OCI-LY7 (cell line): ENCODE data around the gene HMGA1. TPM values are rescaled to one million over a fixed set of nuclear protein-coding genes. Genes with fewer than 3 reads are reported as not detected.

Experiments
- BruUV-seq: library from RNA; stranded (reverse); fragments of 400-500 nt; replicated peaks from 2 replicates; lab custom pipeline; 2021; lab: Mats Ljungman, UMichigan
- CTCF ChIA-PET: fragments of 300-600 bp; sonication (Branson Sonifier 250); formaldehyde crosslinking; loops from one replicate; lab custom pipeline; 2022; ENCODE audit warnings: antibody characterized with exemption; ENCODE audit not compliant: unreplicated experiment; lab: Charles Lee
- POLR2A ChIA-PET: fragments of 300-600 bp; sonication (Branson Sonifier 250); formaldehyde crosslinking; loops from one replicate; lab custom pipeline; 2022; ENCODE audit warnings: antibody characterized with exemption; lab: Charles Lee
- DNase-seq: peaks from one replicate; pipeline ENCODE4 v3.0.0-alpha.2; 2015; ENCODE audit warnings: low spot score
- H2AFZ ChIP-seq: fragments of 200-600 bp; sonication (generic), shearing (Covaris generic); 2 replicates; pipeline ENCODE4 v1.6.1; 2014; ENCODE audit warnings: mild to moderate bottlenecking, antibody characterized with exemption, low read length, moderate library complexity
- H3K27ac ChIP-seq: fragments of 200-600 bp; sonication (generic); 2 replicates; pipeline ENCODE4 v1.5.1; 2014; ENCODE audit warnings: mixed run types, low read depth, mild to moderate bottlenecking, moderate library complexity, low read length, inconsistent platforms; ENCODE audit not compliant: poor library complexity, severe bottlenecking
- H3K36me3 ChIP-seq: fragments of 200-600 bp; sonication (generic); 2 replicates; pipeline ENCODE4 v1.6.1; 2014; ENCODE audit warnings: mild to moderate bottlenecking, antibody characterized with exemption, low read length, moderate library complexity, mixed read lengths; ENCODE audit not compliant: insufficient read depth
- H3K4me1 ChIP-seq: fragments of 200-600 bp; sonication (generic); 2 replicates; pipeline ENCODE4 v1.5.1; 2014; ENCODE audit warnings: mild to moderate bottlenecking, low read length; ENCODE audit not compliant: insufficient read depth, poor library complexity, severe bottlenecking
- H3K4me2 ChIP-seq: fragments of 200-600 bp; sonication (generic); 2 replicates; pipeline ENCODE4 v1.6.1; 2014; ENCODE audit warnings: mild to moderate bottlenecking, low read length
- H3K4me3 ChIP-seq: fragments of 200-600 bp; sonication (generic); 2 replicates; pipeline ENCODE4 v1.5.1; 2014; ENCODE audit warnings: mild to moderate bottlenecking, low read depth, low read length; ENCODE audit not compliant: poor library complexity, severe bottlenecking
- H3K79me2 ChIP-seq: fragments of 200-600 bp; sonication (generic); 2 replicates; pipeline ENCODE4 v1.6.1; 2016; ENCODE audit warnings: low read depth, mild to moderate bottlenecking, low read length, moderate library complexity, mixed read lengths; ENCODE audit not compliant: insufficient read depth
- H3K9me2 ChIP-seq: fragments of 200-600 bp; sonication (generic); 2 replicates; pipeline ENCODE4 v1.6.1; 2016; ENCODE audit warnings: mild to moderate bottlenecking, low read length, mixed read lengths; ENCODE audit not compliant: insufficient read depth
- H3K9me3 ChIP-seq: fragments of 200-600 bp; sonication (generic); 2 replicates; pipeline ENCODE4 v1.6.1; 2014; ENCODE audit warnings: mild to moderate bottlenecking, mixed run types, low read length, mixed read lengths
- H4K20me1 ChIP-seq: fragments of 200-600 bp; sonication (generic); 2 replicates; pipeline ENCODE4 v1.6.1; 2014; ENCODE audit warnings: mild to moderate bottlenecking, antibody characterized with exemption, low read length, moderate library complexity, mixed read lengths; ENCODE audit not compliant: insufficient read depth
- EZH2phosphoT487 ChIP-seq: fragments of 200-600 bp; sonication (generic); IDR thresholded peaks from 2 replicates; pipeline ENCODE4 v1.6.1; 2018; ENCODE audit warnings: low read depth, borderline replicate concordance, mild to moderate bottlenecking, mixed run types, antibody characterized with exemption, low read length, moderate library complexity, mixed read lengths
- intact Hi-C: fragments of 100-400 bp; cut with micrococcal nuclease; formaldehyde crosslinking; loops from one replicate; pipeline ENCODE4 v1.10.0; 2022; ENCODE audit not compliant: unreplicated experiment
- total RNA-seq, 2 experiments: library from RNA; depleted of rRNA in 1 of 2; stranded (reverse); fragments of >200 nt in 1 of 2; shearing (Covaris generic) in 1 of 2; gene quantifications; 2 replicates each; pipeline ENCODE4 v1.2.3, GENCODE V29; 2014 to 2022
- TF ChIP-seq, protein P1 (sequence below): fragments of 200-600 bp; sonication (generic); conservative IDR thresholded peaks from 2 replicates; pipeline ENCODE4 v1.5.1; 2014; ENCODE audit warnings: mild to moderate bottlenecking, antibody characterized with exemption, low read length, moderate library complexity, mixed read lengths

HMGA1 gene
- total RNA-seq, 2 experiments from 2014 or later, result 435 to 764 TPM

DNA sequence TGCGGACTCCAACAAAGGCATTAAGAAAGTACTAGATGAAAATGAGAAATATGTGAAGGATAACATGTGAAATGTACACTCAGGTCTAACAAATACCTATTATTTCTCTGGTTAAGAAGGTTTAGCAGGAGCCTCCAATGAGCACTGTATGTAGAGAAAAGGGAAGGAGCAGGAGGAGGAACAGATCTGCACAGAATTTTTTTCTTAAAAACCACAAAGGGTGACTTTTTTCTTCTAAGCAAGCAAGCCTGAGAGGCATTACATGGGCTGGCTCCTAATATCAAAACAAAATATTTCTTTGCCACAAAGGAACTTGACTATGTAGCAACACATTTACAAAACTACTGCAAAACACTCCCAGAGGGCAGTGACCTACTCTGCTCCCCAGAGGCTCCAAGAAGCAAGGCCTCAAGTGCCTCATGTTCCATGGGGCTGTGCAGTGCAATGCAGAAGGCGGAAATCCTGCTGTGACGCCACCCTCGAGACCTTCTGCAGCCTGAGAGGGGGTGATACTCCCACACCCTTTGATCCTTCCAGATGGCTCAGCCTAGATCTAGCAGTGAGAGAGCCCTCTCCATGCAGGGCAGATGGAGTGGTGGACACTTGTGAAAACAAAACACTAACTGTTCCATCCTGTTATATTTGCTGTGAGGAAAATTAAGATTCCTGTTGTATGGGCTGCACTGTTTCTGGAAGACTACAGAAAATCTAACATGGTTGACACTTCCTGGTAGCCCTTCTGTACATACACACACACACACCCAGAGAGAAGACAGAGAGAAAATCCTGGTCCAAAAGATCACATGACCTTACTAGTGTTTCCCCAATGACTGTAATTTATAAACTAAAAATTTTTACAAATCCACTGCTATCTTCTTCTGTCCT, 48.1 kb downstream of the HMGA1 start:
- DNase-seq, result peak; percentile 8
- ChIA-PET POLR2A (interaction anchor here (0.6 to 0.7 kb wide), 2 partner anchors 8 to 36 kb away, joined by 3 read pairs; no protein-coding TSS in a partner anchor), CTCF (no interaction called here)
- no peak for TF ChIP-seq EZH2phosphoT487
- TF ChIP-seq, protein P1, sequence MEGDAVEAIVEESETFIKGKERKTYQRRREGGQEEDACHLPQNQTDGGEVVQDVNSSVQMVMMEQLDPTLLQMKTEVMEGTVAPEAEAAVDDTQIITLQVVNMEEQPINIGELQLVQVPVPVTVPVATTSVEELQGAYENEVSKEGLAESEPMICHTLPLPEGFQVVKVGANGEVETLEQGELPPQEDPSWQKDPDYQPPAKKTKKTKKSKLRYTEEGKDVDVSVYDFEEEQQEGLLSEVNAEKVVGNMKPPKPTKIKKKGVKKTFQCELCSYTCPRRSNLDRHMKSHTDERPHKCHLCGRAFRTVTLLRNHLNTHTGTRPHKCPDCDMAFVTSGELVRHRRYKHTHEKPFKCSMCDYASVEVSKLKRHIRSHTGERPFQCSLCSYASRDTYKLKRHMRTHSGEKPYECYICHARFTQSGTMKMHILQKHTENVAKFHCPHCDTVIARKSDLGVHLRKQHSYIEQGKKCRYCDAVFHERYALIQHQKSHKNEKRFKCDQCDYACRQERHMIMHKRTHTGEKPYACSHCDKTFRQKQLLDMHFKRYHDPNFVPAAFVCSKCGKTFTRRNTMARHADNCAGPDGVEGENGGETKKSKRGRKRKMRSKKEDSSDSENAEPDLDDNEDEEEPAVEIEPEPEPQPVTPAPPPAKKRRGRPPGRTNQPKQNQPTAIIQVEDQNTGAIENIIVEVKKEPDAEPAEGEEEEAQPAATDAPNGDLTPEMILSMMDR, result no peak
- Histone ChIP-seq H3K79me2 (no peaks in the 10 kb centered on the region), H2AFZ (no peak overlapping the region), H3K4me1 (peaks cover 8% of the 10 kb centered on the region), H3K27ac (no peak overlapping the region), H3K4me2 (no peak overlapping the region), H3K9me3 (no peaks in the 10 kb centered on the region), H3K4me3 (no peak overlapping the region), H3K9me2 (no peaks in the 10 kb centered on the region), H4K20me1 (no peaks in the 10 kb centered on the region), H3K36me3 (peaks cover 72% of the 10 kb centered on the region)
- intact Hi-C loops, result no loop called here
- no TSS peak for BruUV-seq

DNA sequence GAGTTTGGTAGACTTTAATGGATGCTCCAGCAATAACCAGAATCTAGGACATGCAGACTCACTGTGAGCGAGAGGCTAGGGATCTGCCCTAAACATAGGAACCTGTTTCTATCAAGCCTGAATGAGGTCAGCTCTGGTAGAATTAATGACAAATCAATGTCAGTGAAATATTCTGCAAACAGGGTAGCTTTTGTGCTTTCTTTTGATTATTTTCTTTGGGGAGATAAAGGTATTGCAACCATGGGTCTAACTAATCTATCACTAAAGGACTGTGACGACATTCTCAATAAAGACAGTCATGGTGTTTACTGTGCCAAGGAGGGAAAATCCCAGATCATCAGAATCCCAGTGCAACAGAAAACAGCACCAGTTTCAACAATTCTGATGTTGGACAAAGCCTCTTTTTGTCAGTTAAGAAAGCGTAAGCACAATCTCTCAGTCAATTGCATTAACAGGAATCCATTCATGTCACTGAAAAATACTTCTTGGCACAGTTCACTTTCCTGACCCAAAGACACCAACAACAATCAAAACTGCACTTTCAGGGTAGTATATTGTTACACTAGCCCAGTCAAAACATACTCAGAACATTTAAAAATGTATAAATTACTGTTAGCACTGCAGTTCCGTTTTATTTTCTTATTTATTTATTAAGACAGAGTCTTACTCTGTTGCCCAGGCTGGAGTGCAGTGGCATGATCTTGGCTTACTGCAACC, 48.9 kb downstream of the HMGA1 start:
- Histone ChIP-seq H3K79me2 (no peaks in the 10 kb centered on the region), H3K9me3 (no peaks in the 10 kb centered on the region), H3K9me2 (no peaks in the 10 kb centered on the region), H3K4me3 (no peak overlapping the region), H3K27ac (no peak overlapping the region), H2AFZ (no peak overlapping the region), H3K36me3 (peaks cover 67% of the 10 kb centered on the region), H4K20me1 (no peaks in the 10 kb centered on the region), H3K4me1 (peaks cover 8% of the 10 kb centered on the region), H3K4me2 (no peak overlapping the region)
- intact Hi-C loops, result no loop called here
- POLR2A ChIA-PET, result no interaction called here
- no peak for DNase-seq
- TF ChIP-seq, protein P1, result no peak
- no peak for TF ChIP-seq EZH2phosphoT487
- CTCF ChIA-PET, result no interaction called here
- TSS peak; percentile 1 for BruUV-seq
